Measurements from ENCODE around the gene ADD3. TPM values are rescaled to one million over a fixed set of nuclear protein-coding genes. Genes with fewer than 3 reads are reported as not detected.

ADD3 gene
- total and polyA plus RNA-seq, 7 donors = 4.2 to 26.3 (median 10.4) TPM

- TF ChIP-seq, protein P1, sequence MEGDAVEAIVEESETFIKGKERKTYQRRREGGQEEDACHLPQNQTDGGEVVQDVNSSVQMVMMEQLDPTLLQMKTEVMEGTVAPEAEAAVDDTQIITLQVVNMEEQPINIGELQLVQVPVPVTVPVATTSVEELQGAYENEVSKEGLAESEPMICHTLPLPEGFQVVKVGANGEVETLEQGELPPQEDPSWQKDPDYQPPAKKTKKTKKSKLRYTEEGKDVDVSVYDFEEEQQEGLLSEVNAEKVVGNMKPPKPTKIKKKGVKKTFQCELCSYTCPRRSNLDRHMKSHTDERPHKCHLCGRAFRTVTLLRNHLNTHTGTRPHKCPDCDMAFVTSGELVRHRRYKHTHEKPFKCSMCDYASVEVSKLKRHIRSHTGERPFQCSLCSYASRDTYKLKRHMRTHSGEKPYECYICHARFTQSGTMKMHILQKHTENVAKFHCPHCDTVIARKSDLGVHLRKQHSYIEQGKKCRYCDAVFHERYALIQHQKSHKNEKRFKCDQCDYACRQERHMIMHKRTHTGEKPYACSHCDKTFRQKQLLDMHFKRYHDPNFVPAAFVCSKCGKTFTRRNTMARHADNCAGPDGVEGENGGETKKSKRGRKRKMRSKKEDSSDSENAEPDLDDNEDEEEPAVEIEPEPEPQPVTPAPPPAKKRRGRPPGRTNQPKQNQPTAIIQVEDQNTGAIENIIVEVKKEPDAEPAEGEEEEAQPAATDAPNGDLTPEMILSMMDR (IDR thresholded peaks at IDR 0.05) = no peak
- H3K9me3 ChIP-seq = no peaks in the 10 kb centered on the region
- no peaks in the 10 kb centered on the region for H3K27me3 ChIP-seq (ENCODE audit: insufficient read depth in 3 of 3, low read length in 2 of 3)
- intact Hi-C loops (cut with DNase I) = no loop called here
- no peaks in the 10 kb centered on the region for H3K36me3 ChIP-seq (ENCODE audit: insufficient read depth in 1 of 2, low read depth in 1 of 2)
- no peak overlapping the region for H3K4me3 ChIP-seq
- ATAC-seq (no peak), DNase-seq (no peak)
- no peak overlapping the region for H3K27ac ChIP-seq
- 78 to 85% (median 79%) methylated on average over 3 of the region's 3 CpGs for WGBS, 3 donors
- H3K4me1 ChIP-seq = no peaks in the 10 kb centered on the region
These were observed 20.2 kb upstream of the ADD3 start for GRCh38 chr10:109987452-109988211.

DNA sequence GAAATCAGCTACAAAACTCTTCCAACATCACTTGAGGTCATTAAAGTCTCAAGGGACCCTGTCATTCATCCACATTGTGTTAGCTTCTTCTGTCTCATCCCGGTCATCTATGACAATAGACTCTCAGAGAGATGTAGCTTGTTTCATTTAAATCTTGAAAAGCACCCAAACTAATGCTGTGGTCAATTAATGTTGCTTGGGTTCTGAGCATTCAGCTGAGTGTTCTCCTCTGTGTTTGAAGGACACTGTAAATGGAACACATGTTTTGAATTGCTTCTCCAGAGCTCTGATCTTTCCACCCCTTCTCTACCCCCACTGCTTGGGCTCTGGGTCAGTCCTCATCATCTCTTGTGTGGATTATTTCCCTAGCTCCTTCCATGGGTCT lies 19.6 kb upstream of the ADD3 start:
- whole genome bisulfite sequencing, 3 donors = 54 to 69% (median 65%) methylated on average over 1 of the region's 1 CpG
- no peaks in the 10 kb centered on the region for H3K4me1 ChIP-seq

GRCh38 chr10:109991266-109991855 lies 16.4 kb upstream of the ADD3 start:
- Histone ChIP-seq H3K4me3 (no peak overlapping the region), H3K9me3 (no peaks in the 10 kb centered on the region), H3K27me3 (ENCODE audit: insufficient read depth in 3 of 3, low read length in 2 of 3) (no peaks in the 10 kb centered on the region), H3K36me3 (ENCODE audit: insufficient read depth in 1 of 2, low read depth in 1 of 2) (no peaks in the 10 kb centered on the region), H3K4me1 (no peaks in the 10 kb centered on the region), H3K27ac (no peak overlapping the region)
- WGBS, 3 donors = 90 to 100% (median 93%) methylated on average over 1 of the region's 1 CpG
- DNase-seq = no peak
- TF ChIP-seq, protein P1 (IDR thresholded peaks at IDR 0.05) = no peak
- intact Hi-C loops (cut with DNase I) = no loop called here
- no peak for ATAC-seq

More for the DNA sequence above, 19.6 kb upstream of the ADD3 start:
- Histone ChIP-seq H3K27ac (no peak overlapping the region), H3K36me3 (ENCODE audit: insufficient read depth in 1 of 2, low read depth in 1 of 2) (no peaks in the 10 kb centered on the region), H3K9me3 (no peaks in the 10 kb centered on the region), H3K27me3 (ENCODE audit: insufficient read depth in 3 of 3, low read length in 2 of 3) (no peaks in the 10 kb centered on the region), H3K4me3 (no peak overlapping the region)
- intact Hi-C loops (cut with DNase I) = no loop called here
- TF ChIP-seq, protein P1 (IDR thresholded peaks at IDR 0.05) = no peak
- no peak for DNase-seq
- ATAC-seq = no peak

DNA sequence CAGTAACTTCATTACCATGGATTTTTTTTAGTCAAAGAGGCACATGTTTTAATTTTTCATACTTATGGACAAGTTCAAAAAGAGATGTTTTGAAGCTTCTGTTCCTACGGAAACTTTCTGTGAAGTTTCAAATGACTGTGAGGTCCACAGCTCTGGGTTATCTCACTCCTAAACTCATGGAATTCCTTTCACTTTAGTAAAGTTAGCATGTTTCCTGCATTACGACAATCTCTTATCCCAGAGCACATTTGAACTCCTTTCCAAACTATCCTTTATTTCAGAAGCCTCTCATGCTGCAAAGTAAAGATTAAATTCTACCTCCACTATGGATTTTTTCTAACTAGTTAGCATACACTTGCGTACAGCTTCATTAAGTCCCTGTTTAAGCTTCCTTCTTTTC lies 15.3 kb upstream of the ADD3 start:
- H3K4me3 ChIP-seq = no peak overlapping the region
- no peaks in the 10 kb centered on the region for H3K36me3 ChIP-seq (ENCODE audit: insufficient read depth in 1 of 2, low read depth in 1 of 2)
- no peak for DNase-seq
- no peaks in the 10 kb centered on the region for H3K9me3 ChIP-seq
- no peaks in the 10 kb centered on the region for H3K27me3 ChIP-seq (ENCODE audit: insufficient read depth in 3 of 3, low read length in 2 of 3)
- intact Hi-C loops (cut with DNase I) = no loop called here
- no peak for ATAC-seq
- H3K27ac ChIP-seq = no peak overlapping the region
- 56 to 74% (median 68%) methylated on average over 3 of the region's 3 CpGs for WGBS, 3 donors
- TF ChIP-seq, protein P1 (IDR thresholded peaks at IDR 0.05) = no peak
- H3K4me1 ChIP-seq = no peaks in the 10 kb centered on the region

Data from psoas muscle (tissue), 8 donors.